ENCODE measurements around the gene NRP2.

DNA sequence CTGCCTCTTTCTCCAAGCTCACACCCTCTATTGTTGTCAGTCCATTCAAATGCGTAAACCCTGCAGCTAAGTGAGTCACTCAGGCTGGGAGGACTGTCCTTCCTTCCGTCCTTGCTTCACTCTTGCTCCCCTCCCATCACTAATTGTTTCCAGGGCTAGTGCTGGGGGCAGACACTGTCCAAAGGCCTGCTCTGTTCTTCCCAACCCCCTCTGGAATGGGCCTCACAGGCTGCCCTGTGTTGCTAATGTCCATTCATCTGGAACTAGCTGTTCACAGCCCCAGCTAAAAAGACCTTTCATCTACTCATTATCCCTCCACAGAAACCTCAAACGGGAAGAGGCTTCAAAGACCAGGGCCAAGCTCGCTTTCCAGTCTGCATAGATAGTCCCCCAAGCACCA lies 31.9 kb upstream of the NRP2 start:
- TF ChIP-seq, protein P1, sequence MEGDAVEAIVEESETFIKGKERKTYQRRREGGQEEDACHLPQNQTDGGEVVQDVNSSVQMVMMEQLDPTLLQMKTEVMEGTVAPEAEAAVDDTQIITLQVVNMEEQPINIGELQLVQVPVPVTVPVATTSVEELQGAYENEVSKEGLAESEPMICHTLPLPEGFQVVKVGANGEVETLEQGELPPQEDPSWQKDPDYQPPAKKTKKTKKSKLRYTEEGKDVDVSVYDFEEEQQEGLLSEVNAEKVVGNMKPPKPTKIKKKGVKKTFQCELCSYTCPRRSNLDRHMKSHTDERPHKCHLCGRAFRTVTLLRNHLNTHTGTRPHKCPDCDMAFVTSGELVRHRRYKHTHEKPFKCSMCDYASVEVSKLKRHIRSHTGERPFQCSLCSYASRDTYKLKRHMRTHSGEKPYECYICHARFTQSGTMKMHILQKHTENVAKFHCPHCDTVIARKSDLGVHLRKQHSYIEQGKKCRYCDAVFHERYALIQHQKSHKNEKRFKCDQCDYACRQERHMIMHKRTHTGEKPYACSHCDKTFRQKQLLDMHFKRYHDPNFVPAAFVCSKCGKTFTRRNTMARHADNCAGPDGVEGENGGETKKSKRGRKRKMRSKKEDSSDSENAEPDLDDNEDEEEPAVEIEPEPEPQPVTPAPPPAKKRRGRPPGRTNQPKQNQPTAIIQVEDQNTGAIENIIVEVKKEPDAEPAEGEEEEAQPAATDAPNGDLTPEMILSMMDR (conservative IDR thresholded peaks at IDR 0.05; ENCODE audit: low read length) = no peak
- TF ChIP-seq EZH2phosphoT487 (IDR thresholded peaks at IDR 0.05; ENCODE audit: borderline replicate concordance) = no peak
